Motor neuron (in vitro differentiated cells): ENCODE measurements around the gene SEC14L1. TPM values are rescaled to one million over a fixed set of nuclear protein-coding genes. Genes with fewer than 3 reads are reported as not detected.
A peak's percentile ranks its signal among the peaks of the same experiment; 100 is the strongest.
"Not testable (repeated sequence)": the region's sequence is repeated elsewhere in the genome, so short reads cannot be mapped to it uniquely, and the experiment has no call there.

ENCODE experiments used
- ATAC-seq, 8 experiments: fragments of 200-7000 bp; cut with Tn5 transposase; replicated peaks in 6 of 8; 2 replicates each; pipeline ENCODE4 v1.8.0; 2021; ENCODE audit warnings: mild to moderate bottlenecking in 8 of 8, moderate library complexity in 8 of 8
- H3K27ac ChIP-seq, 2 donors: fragments of 250-450 bp; sonication (Bioruptor Pico); 2 replicates each; pipeline ENCODE4 v1.9.0; 2021; ENCODE audit warnings: antibody characterized with exemption in 2 of 2, mild to moderate bottlenecking in 2 of 2, moderate library complexity in 1 of 2
- H3K4me1 ChIP-seq, 2 donors: fragments of 250-450 bp; sonication (Bioruptor Pico); replicated peaks in 1 of 2; 2 replicates each; pipeline ENCODE4 v1.6.1; 2021; ENCODE audit warnings: antibody characterized with exemption in 2 of 2, mild to moderate bottlenecking in 2 of 2, moderate library complexity in 1 of 2
- H3K4me3 ChIP-seq, 5 donors: fragments of 250-450 bp; sonication (Bioruptor Pico); 2 replicates each; pipeline ENCODE4 v1.9.0; 2021; ENCODE audit warnings: antibody characterized with exemption in 5 of 5, mild to moderate bottlenecking in 5 of 5, moderate library complexity in 4 of 5
- WGBS, 10 experiments: fragments of 450-650 bp; shearing (Covaris generic); methylation state at CpG; one replicate each; pipeline ENCODE4 v1.0.0; 2022; 5-methylcytosine and 5-hydroxymethylcytosine counted together
- in situ Hi-C, 9 experiments: fragments of 400-800 bp; cut with MboI; loops; one replicate each; pipeline ENCODE4 v1.15.0; 2021; ENCODE audit warnings: low sequenced_read_pairs in 9 of 9, low pct_unique_long_range_greater_than_20kb in 2 of 9; ENCODE audit not compliant: unreplicated experiment in 9 of 9
- total RNA-seq, 8 experiments: library from RNA; unstranded; fragments of 300-600 nt; gene quantifications; 2 replicates each; pipeline versions ENCODE4 v1.2.3 to v1.2.4, GENCODE V29; 2022

The SEC14L1 gene
- total RNA-seq, 8 experiments from 2014 or later, result 21.1 to 39.3 (median 32.4) TPM

DNA sequence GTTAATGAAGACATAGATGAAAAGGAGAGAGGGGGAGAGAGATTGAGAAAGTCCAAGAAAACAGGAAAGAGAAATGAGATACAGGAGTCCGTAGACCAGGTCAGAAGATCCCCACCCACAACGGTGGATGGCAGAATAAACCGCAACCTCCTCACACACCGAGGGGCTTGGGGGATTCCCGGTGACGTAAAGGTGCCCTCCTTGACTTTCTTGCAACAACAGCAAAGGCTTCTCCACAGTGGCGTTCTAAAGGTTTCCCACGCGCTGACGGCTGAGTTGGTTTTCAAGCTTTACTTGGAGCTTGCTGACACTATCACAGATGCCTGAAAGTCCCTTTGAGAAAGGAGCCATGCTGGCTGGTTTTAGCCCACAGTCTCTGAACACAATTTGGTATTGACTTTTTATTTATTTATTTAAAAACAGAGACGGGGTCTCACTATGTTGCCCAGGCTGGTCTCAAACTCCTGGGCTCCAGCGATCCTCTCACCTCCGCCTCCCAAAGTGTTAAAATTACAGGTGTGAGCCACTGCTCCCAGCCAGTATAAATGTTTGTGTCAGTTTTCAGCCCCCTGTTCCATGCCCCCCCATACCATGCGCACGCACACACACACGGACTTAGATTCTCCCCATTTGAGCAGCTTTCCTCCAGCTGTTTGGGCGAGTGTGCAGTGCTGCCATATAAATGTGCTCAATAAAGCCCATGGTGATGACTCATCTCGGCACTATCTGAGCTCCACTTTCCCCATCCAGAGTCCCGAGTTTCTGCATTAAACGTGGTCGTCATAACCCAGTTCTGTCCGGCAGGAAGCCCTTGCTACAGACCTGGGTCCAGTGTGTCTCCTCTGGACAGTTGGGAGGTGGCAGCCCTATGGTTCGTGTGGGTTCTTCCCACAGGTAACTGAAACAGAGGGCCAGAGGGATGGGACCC lies 33.0 kb upstream of the SEC14L1 start:
- H3K4me3 ChIP-seq, result no peak overlapping the region
- in situ Hi-C loops, result no loop called here
- no peak overlapping the region for H3K27ac ChIP-seq
- WGBS, 10 experiments, result 50 to 100% (median 90%) methylated on average over 1 to 15 of the region's 23 CpGs
- ATAC-seq, result peak in 2 of 8 experiments; percentile 39 to 72
- peaks cover 3 to 8% of the 10 kb centered on the region in 2 donors for H3K4me1 ChIP-seq

DNA sequence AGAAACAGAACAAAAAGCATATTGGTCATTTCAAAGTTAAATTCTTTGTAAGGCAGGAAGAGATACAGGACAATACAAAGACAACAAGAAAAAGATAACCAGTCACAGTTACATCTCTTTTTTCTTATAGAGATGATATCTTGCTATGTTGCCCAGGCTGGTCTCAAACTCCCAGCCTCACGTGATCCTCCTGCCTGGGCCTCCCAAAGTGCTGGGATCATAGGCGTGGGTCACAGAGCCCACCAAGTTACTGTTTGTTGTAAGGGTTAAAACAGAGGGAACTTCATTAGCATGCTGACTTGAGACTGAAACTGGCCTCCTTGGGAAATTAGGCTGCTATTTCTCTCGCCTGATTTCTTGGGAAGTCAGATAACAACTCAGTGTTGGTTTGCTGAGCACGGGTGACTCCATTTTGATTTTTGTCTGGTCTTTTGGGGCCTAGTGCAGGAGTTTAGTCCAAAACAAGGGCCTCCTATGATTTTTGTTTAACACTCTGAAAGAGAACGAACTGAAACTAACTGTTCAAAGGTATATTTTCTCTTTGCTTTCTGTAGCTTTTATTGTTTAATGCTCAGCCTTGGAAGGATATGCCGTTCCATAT lies 31.5 kb upstream of the SEC14L1 start:
- no peak overlapping the region for H3K27ac ChIP-seq
- 33 to 93% (median 73%) methylated on average over 1 to 5 of the region's 6 CpGs; no CpG with 5 or more reads in 1 of the 10 experiments for WGBS, 10 experiments
- no peak for ATAC-seq
- in situ Hi-C loops, result no loop called here
- H3K4me3 ChIP-seq, result no peak overlapping the region
- peaks cover 3 to 8% of the 10 kb centered on the region in 2 donors for H3K4me1 ChIP-seq

DNA sequence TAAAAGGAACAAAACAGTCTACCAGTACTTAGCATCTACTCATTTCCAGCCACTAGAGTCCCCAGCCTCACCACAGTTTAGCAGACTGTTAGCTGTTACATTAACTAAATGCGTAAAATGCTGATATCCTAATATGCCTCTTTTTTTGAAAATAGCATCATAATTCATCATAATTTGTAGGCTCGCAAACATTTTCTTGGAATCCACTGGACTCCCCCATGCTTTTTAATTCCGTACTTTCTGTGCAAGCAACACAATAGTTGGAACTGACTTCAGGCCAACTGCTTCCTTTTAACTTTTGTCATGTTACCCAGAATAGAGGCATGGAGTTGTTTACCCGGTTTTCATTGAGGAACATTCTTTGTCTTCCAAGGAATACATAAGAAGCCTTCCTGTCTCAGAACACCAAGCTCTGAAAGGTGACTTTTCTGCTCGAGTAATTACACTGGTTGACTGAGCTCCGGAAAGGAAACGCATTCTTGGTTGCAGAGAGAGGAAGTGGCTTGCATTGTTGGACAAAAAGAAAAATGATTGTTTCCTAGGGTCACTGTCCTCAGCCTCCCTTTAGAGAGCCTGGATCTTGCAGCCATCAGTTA lies 30.9 kb upstream of the SEC14L1 start:
- in situ Hi-C loops, result no loop called here
- no peak overlapping the region for H3K27ac ChIP-seq

DNA sequence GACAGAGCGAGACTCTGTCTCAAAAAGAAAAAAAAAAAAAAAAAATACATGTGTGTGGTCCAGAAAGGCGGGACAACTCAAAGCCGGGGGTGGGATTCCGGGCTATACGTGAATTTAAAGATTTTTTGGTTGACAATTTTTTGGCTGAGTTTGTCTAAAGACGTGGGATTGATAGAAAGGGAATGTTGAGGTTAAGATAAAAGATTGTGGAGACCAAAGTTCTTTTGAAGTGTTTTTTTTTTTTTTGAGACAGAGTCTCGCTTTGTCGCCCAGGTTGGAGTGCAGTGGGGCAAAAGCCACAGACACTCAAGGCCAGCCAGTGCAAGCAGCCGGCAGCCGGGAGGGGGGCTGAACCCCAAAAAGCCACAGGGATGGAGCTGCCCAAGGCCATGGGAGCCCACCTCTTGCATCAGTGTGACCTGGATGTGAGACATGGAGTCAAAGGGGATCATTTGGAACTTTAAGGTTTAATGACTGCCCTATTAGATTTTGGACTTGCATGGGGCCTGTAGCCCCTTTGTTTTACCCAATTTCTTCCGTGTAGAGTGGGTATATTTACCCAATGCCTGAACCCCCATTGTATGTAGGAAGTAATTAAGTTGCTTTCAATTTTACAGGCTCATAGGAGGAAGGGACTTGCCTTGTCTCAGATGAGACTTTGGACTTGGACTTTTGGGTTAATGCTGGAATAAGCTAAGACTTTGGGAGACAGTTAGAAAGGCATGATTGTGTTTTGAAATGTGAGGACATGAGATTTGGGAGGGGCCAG lies 29.4 kb upstream of the SEC14L1 start:
- H3K4me3 ChIP-seq, in situ Hi-C loops, H3K27ac ChIP-seq, H3K4me1 ChIP-seq, ATAC-seq: not testable (repeated sequence)
- 82 to 100% (median 99%) methylated on average over 1 to 11 of the region's 11 CpGs; no CpG with 5 or more reads in 1 of the 10 experiments for WGBS, 10 experiments

More for the DNA sequence above, 30.9 kb upstream of the SEC14L1 start:
- Histone ChIP-seq H3K4me1 (peaks cover 3 to 8% of the 10 kb centered on the region in 2 donors), H3K4me3 (no peak overlapping the region)
- WGBS, 10 experiments, result 13 to 57% (median 33%) methylated on average over 3 to 7 of the region's 7 CpGs
- ATAC-seq, result peak in 2 of 8 experiments; percentile 40 to 57

DNA sequence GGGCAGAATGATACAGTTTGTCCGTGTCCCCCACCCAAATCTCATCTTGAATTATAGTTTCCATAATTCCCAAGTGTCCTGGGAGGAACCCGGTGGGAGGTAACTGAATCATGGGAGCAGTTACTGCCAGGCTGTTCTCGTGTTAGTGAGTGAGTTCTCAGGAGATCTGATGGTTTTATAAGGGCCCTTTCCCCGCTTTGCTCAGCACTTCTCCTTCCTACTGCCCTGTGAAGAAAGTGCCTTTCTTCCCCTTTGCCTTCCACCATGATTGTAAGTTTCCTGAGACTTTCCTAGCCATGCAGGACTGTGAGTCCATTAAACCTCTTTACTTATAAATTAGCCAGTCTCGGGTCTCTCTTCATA lies 28.9 kb upstream of the SEC14L1 start:
- WGBS, 10 experiments, result 7 to 100% (median 74%) methylated on average over 1 to 5 of the region's 5 CpGs
- peak in 1 of 8 experiments; percentile 63 for ATAC-seq
- Histone ChIP-seq H3K4me3 (no peak overlapping the region), H3K27ac (no peak overlapping the region), H3K4me1 (peaks cover 3 to 8% of the 10 kb centered on the region in 2 donors)
- in situ Hi-C loops, result no loop called here

DNA sequence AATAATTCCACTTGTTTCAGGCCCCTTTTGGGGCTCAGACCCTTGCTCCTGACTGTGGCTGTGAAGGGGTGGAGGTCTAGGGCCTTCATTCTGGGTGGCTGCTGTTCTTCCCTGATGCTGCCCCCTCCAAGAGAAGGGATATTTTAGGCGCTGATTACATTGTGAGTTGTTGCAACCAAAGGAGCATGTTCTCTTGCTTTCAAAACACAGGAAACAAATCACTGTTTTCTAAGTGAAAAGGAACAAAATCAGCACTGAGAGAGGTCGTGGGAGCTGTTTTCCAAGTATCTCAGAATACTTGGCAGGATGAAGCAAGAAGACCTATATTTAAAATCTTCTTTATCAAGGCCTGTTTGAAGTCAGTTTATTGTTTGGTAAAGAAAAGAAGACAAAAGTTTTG lies 25.3 kb upstream of the SEC14L1 start:
- Histone ChIP-seq H3K4me1 (peaks cover 8 to 11% of the 10 kb centered on the region in 2 donors), H3K27ac (no peak overlapping the region), H3K4me3 (no peak overlapping the region)
- in situ Hi-C loops, result no loop called here
- no peak for ATAC-seq
- WGBS, 10 experiments, result 20 to 100% (median 73%) methylated on average over 1 to 2 of the region's 2 CpGs; no CpG with 5 or more reads in 2 of the 10 experiments

DNA sequence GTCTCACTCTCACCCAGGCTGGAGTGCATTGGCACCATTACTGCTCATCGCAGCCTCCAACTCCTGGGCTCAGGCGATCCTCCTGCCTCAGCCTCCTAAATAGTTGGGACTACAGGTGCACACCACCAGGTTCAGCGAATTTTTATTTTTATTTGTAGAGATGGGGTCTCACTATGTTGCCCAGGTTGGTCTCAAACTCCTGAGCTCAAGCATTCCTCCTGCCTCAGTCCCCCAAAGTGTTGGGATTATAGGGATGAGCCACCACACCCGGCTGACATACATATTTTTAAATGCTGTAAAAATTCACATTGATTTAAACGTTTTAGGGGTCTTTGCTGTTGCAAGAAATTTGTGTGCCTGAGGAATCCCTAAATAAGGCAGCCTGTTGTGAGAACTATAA lies 24.8 kb upstream of the SEC14L1 start:
- in situ Hi-C loops, result no loop called here
- H3K4me3 ChIP-seq, result no peak overlapping the region
- no peak overlapping the region for H3K27ac ChIP-seq
- no peak for ATAC-seq
- 40 to 100% (median 71%) methylated on average over 1 to 5 of the region's 5 CpGs; no CpG with 5 or more reads in 1 of the 10 experiments for WGBS, 10 experiments
- H3K4me1 ChIP-seq, result peaks cover 8 to 11% of the 10 kb centered on the region in 2 donors

DNA sequence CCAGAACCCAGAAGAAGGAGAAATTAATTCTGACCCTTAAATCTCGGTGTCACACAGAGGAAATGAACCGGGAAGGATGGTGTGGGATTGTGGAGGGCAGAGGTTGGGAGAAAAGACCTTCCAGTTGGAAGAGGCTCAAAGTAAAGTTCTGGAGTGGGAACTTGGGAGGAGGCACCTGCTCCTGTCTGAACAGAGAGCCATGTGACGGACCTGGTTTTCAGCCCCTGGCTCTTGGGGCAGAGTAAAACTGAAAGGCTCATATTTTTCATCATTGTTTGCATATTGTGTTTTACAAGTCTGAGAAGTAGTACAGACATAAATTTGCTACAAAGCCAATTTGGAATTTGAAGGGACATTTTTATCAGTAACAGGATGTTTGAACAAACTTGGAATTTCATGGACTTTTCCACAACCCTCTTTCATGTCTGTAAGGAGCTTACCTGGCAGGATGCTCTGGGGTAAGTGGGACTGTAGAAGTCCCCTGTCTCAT lies 24.4 kb upstream of the SEC14L1 start:
- Histone ChIP-seq H3K27ac (no peak overlapping the region), H3K4me3 (no peak overlapping the region), H3K4me1 (peaks cover 8 to 11% of the 10 kb centered on the region in 2 donors)
- 0 to 100% (median 89%) methylated on average over 1 to 3 of the region's 3 CpGs; no CpG with 5 or more reads in 1 of the 10 experiments for WGBS, 10 experiments
- in situ Hi-C loops, result no loop called here
- ATAC-seq, result no peak

DNA sequence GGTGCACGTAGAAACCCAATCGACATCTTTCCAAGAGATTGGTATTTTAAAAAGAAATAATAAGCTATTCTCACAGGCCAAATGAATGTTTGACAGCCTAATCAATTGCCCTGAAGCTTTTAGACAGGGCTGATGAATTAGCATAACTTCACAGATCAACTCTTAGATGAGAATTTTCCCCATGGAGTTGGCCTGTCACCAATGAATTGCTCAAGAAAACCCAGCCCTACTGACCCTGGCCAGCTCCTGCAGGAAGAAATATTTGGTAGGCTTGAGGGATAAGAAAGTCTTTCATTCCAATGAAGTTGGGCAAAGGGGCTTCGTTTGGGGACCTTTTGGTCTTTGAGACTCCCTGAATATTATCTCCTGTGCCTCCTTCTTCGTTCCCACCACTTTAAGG lies 23.4 kb upstream of the SEC14L1 start:
- H3K4me3 ChIP-seq, result no peak overlapping the region
- H3K4me1 ChIP-seq, result peaks cover 8 to 11% of the 10 kb centered on the region in 2 donors
- in situ Hi-C loops, result no loop called here
- peak in 2 of 8 experiments; percentile 73 to 78 for ATAC-seq
- WGBS, 10 experiments, result 63 to 100% (median 89%) methylated on average over 1 to 4 of the region's 4 CpGs; no CpG with 5 or more reads in 3 of the 10 experiments
- H3K27ac ChIP-seq, result no peak overlapping the region

DNA sequence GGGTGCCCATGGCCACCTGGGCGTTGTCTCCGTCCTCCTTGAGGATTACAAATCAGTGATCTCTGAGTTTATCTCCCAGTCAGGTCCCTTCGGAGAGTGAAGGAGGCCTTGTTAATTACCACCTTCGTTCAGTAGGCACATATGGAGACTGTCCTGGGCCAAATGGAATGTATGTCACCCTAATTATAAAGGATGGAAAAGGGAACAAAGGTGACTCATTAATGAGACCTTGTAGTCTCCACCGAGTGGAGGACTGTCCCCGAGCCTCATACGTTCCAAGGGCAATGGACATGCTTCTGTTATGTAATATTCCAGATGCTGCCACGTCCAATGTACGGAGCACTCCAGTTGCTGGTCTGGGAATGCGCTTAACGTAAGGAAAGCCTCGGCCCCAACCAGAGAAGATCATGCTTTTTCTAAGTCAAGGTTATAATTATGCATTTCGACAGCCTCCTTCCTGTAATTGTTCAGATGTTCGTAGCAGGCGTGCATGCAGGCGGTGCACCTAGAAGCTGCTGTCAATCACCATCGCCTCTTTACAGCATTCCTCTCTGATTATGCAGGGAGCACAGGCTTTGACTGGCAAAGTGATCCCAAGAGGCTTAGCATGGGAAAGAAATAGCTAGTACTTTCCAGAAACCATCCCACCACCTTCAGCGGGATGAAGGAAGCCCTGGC lies 22.4 kb upstream of the SEC14L1 start:
- in situ Hi-C loops, result no loop called here
- no peak overlapping the region for H3K27ac ChIP-seq
- WGBS, 10 experiments, result 66 to 100% (median 80%) methylated on average over 1 to 13 of the region's 18 CpGs; no CpG with 5 or more reads in 1 of the 10 experiments

DNA sequence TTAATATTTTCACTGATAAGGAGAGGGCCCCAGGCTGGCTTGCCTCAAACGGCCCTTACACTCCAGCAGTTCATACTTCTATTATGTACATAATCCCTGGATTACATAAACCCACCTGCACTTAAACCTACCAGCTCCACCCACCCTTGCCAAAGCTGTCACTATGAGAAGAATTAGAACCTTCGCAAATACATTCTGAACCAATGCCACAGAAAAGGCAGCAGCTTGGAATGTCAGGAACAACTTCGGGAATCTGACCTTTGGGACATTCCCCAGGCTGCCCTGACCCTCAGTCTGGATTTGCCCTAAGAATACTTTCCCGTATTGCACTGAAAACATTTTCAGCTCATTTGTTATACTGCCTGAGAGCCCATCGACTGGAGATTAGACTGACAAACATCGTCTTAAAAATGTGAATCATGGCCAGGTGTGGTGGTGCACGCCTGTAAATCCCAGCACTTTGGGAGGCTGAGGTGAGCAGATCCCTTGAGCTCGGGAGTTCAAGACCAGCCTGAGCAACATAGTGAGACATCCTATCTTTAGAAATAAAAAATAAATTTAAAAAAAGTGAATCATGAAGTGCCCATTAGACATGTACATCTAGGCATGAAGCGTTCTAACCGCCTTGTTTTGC lies 21.0 kb upstream of the SEC14L1 start:
- WGBS, 10 experiments, result 69 to 100% (median 86%) methylated on average over 1 to 8 of the region's 10 CpGs
- Histone ChIP-seq H3K4me3 (no peak overlapping the region), H3K4me1 (peaks cover 8 to 14% of the 10 kb centered on the region in 2 donors), H3K27ac (no peak overlapping the region)
- ATAC-seq, result peak in 1 of 8 experiments; percentile 36
- in situ Hi-C loops, result no loop called here

More for the DNA sequence above, 22.4 kb upstream of the SEC14L1 start:
- peak in 5 of 8 experiments; percentile 37 to 84 (median 75) for ATAC-seq
- Histone ChIP-seq H3K4me1 (peaks cover 8 to 11% of the 10 kb centered on the region in 2 donors), H3K4me3 (no peak overlapping the region)
